Measurements from ENCODE around the gene ACOT12.

DNA sequence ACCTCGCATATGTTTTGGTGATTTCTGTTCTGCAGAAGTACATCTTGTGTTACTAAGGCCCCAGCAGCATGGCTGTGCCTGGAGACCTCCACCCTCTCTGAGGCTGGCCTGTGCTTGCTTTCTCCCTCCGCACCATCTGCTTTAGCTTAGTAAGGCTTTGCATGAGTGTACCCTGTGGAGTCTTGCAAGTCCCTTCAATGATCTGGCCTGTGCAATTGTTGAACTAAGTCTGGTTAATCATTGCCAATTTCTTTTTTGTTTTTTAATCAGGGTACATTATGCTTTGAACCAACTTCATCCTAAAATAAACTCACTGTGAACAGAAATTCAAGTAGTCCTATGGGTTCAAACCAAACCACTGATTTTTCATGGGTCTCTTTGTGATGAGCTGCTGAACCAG, 32.3 kb downstream of the ACOT12 start:
- TF ChIP-seq, protein P1, sequence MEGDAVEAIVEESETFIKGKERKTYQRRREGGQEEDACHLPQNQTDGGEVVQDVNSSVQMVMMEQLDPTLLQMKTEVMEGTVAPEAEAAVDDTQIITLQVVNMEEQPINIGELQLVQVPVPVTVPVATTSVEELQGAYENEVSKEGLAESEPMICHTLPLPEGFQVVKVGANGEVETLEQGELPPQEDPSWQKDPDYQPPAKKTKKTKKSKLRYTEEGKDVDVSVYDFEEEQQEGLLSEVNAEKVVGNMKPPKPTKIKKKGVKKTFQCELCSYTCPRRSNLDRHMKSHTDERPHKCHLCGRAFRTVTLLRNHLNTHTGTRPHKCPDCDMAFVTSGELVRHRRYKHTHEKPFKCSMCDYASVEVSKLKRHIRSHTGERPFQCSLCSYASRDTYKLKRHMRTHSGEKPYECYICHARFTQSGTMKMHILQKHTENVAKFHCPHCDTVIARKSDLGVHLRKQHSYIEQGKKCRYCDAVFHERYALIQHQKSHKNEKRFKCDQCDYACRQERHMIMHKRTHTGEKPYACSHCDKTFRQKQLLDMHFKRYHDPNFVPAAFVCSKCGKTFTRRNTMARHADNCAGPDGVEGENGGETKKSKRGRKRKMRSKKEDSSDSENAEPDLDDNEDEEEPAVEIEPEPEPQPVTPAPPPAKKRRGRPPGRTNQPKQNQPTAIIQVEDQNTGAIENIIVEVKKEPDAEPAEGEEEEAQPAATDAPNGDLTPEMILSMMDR (IDR thresholded peaks at IDR 0.05; ENCODE audit: low read depth, low read length), result no peak
- no peak for TF ChIP-seq EZH2phosphoT487 (IDR thresholded peaks at IDR 0.05; ENCODE audit: low read depth)

Data from OCI-LY3 (cell line).